AG09309 (cell line): Measurements from ENCODE around the gene ADAM17.

Experiments used
- DNase-seq: peaks from one replicate; pipeline ENCODE4 v3.0.0-alpha.2; 2010; ENCODE audit warnings: low read depth
- H3K4me3 ChIP-seq: 2 replicates; pipeline ENCODE4 v1.5.1; 2011; ENCODE audit warnings: mild to moderate bottlenecking, low read depth, low read length, moderate library complexity; ENCODE audit not compliant: control insufficient read depth
- TF ChIP-seq, protein P1 (sequence below): IDR thresholded peaks from 2 replicates; pipeline ENCODE4 v1.5.1; 2011; ENCODE audit warnings: mild to moderate bottlenecking, low read depth, low read length, inconsistent platforms; ENCODE audit not compliant: insufficient read depth, control insufficient read depth; ENCODE audit errors: missing control alignments

ADAM17 gene

DNA sequence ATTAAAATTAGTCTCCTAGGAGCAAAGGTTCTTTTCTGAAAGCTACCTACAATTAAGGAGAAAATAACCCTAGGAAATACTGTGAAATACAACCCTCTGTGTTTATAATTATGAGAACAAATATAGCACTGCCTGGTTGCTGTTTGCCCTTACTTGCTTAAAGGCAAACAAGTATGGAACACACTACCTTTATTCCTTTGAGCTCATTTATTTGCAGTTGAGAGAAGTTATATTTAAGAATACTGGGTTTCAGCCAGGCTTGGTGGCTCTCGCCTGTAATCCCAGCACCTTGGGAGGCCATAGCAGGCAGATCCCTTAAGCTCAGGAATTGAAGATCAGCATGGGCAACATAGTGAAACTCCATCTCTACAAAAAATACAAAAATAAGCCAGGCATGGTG lies 104.4 kb downstream of the ADAM17 start:
- H3K4me3 ChIP-seq = no peak overlapping the region
- DNase-seq = no peak
- TF ChIP-seq, protein P1, sequence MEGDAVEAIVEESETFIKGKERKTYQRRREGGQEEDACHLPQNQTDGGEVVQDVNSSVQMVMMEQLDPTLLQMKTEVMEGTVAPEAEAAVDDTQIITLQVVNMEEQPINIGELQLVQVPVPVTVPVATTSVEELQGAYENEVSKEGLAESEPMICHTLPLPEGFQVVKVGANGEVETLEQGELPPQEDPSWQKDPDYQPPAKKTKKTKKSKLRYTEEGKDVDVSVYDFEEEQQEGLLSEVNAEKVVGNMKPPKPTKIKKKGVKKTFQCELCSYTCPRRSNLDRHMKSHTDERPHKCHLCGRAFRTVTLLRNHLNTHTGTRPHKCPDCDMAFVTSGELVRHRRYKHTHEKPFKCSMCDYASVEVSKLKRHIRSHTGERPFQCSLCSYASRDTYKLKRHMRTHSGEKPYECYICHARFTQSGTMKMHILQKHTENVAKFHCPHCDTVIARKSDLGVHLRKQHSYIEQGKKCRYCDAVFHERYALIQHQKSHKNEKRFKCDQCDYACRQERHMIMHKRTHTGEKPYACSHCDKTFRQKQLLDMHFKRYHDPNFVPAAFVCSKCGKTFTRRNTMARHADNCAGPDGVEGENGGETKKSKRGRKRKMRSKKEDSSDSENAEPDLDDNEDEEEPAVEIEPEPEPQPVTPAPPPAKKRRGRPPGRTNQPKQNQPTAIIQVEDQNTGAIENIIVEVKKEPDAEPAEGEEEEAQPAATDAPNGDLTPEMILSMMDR = no peak

GRCh38 chr2:9445089-9445488 lies 110.5 kb downstream of the ADAM17 start:
- H3K4me3 ChIP-seq = no peak overlapping the region
- DNase-seq = no peak
- TF ChIP-seq, protein P1 = no peak

- no peak for DNase-seq
- no peak overlapping the region for H3K4me3 ChIP-seq
- TF ChIP-seq, protein P1 = no peak
Observed at GRCh38 chr2:9443526-9443925, 112.1 kb downstream of the ADAM17 start.

DNA sequence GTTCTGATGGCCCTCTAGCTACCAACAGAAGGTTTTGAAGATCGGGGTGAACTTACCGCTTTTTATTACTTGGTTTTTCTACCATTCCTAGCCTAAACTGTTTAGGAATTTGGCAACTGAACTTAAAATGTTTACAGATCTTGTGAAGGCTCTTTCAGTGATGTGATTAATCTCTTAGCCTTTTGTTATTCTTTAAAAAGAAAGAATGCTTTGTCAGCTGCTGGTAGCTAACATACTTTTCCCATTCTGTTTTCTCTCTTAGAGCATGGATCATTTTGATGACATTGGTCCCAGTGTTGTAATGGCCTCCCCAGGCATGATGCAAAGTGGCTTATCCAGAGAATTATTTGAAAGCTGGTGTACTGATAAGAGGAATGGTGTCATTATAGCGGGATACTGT lies 114.1 kb downstream of the ADAM17 start:
- no peak for DNase-seq
- H3K4me3 ChIP-seq = no peak overlapping the region
- TF ChIP-seq, protein P1 = no peak

- H3K4me3 ChIP-seq = no peak overlapping the region
- DNase-seq = no peak
- TF ChIP-seq, protein P1 = no peak
Observed at GRCh38 chr2:9440058-9440727, 115.4 kb downstream of the ADAM17 start.

- TF ChIP-seq, protein P1 = no peak
- no peak overlapping the region for H3K4me3 ChIP-seq
- no peak for DNase-seq
Observed at GRCh38 chr2:9439536-9439935, 116.1 kb downstream of the ADAM17 start.
